SK-N-SH (cell line): ENCODE results near the gene EXD1.

ENCODE experiments used
- CHD2 ChIP-seq: fragments of 150-350 bp; IDR thresholded peaks from 2 replicates; pipeline ENCODE4 v1.6.1; 2018; ENCODE audit warnings: low read length; ENCODE audit not compliant: partially characterized antibody
- EP300 ChIP-seq, 2 experiments: IDR thresholded peaks; 2 replicates each; pipeline versions ENCODE4 v1.4.0 to v1.6.1; 2012; ENCODE audit warnings: borderline replicate concordance in 1 of 2, low read depth in 1 of 2, low read length in 1 of 2
- EZH2phosphoT487 ChIP-seq: fragments of 200-600 bp; sonication (generic); IDR thresholded peaks from 2 replicates; pipeline ENCODE4 v1.6.1; 2017; ENCODE audit warnings: low read depth, mixed run types, mild to moderate bottlenecking, antibody characterized with exemption, moderate library complexity, borderline replicate concordance
- FOXM1 ChIP-seq: IDR thresholded peaks from 2 replicates; pipeline ENCODE4 v1.4.0; 2012; ENCODE audit warnings: low read depth, mild to moderate bottlenecking
- GABPA ChIP-seq: IDR thresholded peaks from 2 replicates; pipeline ENCODE4 v1.4.0; 2012; ENCODE audit warnings: low read depth, mild to moderate bottlenecking
- RAD21 ChIP-seq: IDR thresholded peaks from 2 replicates; pipeline ENCODE4 v1.6.1; 2012; ENCODE audit warnings: mild to moderate bottlenecking, low read length
- TCF12 ChIP-seq: IDR thresholded peaks from 2 replicates; pipeline ENCODE4 v1.4.0; 2012
- TF ChIP-seq, protein P1 (sequence below): fragments of 200-600 bp; sonication (generic); IDR thresholded peaks from 2 replicates; pipeline ENCODE4 v1.6.1; 2017; ENCODE audit warnings: antibody characterized with exemption, mild to moderate bottlenecking, moderate library complexity
- TF ChIP-seq, protein P2 (sequence below): IDR thresholded peaks from 2 replicates; pipeline ENCODE4 v1.4.0; 2012; ENCODE audit warnings: low read depth

DNA sequence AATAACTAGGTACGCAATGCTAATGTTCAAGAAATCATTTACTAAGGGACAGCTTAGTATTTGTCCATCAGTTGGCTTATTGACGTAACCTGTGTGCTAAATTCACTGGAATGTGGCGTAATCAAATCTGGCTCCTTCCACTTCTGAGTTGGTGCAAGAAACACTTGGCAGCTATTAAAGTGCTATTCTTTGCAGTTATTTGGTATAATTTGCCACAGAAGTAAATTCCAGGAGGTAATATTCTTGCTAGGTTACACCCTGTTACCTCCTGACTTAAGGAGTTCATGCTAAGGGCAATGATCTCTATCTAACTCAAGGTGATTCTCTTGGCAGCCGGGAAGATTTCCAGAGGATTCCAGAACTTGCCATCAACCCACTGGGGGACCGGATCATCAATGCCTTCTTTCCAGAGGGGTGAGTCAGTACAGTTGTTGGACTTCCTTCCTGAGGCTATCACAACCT, 26.1 kb upstream of the EXD1 start:
- TF ChIP-seq, protein P1, sequence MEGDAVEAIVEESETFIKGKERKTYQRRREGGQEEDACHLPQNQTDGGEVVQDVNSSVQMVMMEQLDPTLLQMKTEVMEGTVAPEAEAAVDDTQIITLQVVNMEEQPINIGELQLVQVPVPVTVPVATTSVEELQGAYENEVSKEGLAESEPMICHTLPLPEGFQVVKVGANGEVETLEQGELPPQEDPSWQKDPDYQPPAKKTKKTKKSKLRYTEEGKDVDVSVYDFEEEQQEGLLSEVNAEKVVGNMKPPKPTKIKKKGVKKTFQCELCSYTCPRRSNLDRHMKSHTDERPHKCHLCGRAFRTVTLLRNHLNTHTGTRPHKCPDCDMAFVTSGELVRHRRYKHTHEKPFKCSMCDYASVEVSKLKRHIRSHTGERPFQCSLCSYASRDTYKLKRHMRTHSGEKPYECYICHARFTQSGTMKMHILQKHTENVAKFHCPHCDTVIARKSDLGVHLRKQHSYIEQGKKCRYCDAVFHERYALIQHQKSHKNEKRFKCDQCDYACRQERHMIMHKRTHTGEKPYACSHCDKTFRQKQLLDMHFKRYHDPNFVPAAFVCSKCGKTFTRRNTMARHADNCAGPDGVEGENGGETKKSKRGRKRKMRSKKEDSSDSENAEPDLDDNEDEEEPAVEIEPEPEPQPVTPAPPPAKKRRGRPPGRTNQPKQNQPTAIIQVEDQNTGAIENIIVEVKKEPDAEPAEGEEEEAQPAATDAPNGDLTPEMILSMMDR, result no peak
- TF ChIP-seq TCF12, result no peak
- no peak for TF ChIP-seq GABPA
- TF ChIP-seq CHD2, result no peak
- TF ChIP-seq EP300 (IDR thresholded peaks at IDR 0.05; ENCODE audit: borderline replicate concordance in 1 of 2, low read depth in 1 of 2, low read length in 1 of 2), result no peak
- no peak for TF ChIP-seq FOXM1
- TF ChIP-seq RAD21, result no peak
- no peak for TF ChIP-seq EZH2phosphoT487
- TF ChIP-seq, protein P2, sequence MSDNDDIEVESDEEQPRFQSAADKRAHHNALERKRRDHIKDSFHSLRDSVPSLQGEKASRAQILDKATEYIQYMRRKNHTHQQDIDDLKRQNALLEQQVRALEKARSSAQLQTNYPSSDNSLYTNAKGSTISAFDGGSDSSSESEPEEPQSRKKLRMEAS, result no peak
